CD14-positive monocyte (primary cell): ENCODE data around the gene GABRG3. TPM values are rescaled to one million over a fixed set of nuclear protein-coding genes. Genes with fewer than 3 reads are reported as not detected.

Experiments
- DNase-seq, 3 donors: peaks; one replicate each; pipeline ENCODE4 v3.0.0-alpha.2; 2011 to 2022
- H2AFZ ChIP-seq: 2 replicates; pipeline ENCODE4 v1.6.0; 2012; ENCODE audit warnings: mild to moderate bottlenecking, low read depth, low read length, inconsistent platforms; ENCODE audit not compliant: insufficient read depth, poor library complexity, severe bottlenecking
- H3K27ac ChIP-seq, 2 donors: 1 replicate in 1 of 2; 2 replicates in 1 of 2; pipeline ENCODE4 v1.5.1; 2012 to 2013; ENCODE audit warnings: low read length in 2 of 2, control low read depth in 1 of 2, inconsistent platforms in 1 of 2, low read depth in 1 of 2, mild to moderate bottlenecking in 1 of 2
- H3K27me3 ChIP-seq, 2 donors: one replicate each; pipeline versions ENCODE4 v1.6.0 to v1.6.1; 2011 to 2013; ENCODE audit warnings: low read length in 2 of 2; ENCODE audit not compliant: control insufficient read depth in 2 of 2, insufficient read depth in 2 of 2
- H3K36me3 ChIP-seq, 2 donors: replicated peaks in 1 of 2; 1 replicate in 1 of 2; 2 replicates in 1 of 2; pipeline versions ENCODE4 v1.5.1 to v1.6.1; 2012 to 2013; ENCODE audit warnings: low read length in 2 of 2, control low read depth in 1 of 2, inconsistent platforms in 1 of 2, mild to moderate bottlenecking in 1 of 2; ENCODE audit not compliant: insufficient read depth in 2 of 2, control insufficient read depth in 1 of 2
- H3K4me1 ChIP-seq, 2 donors: 1 replicate in 1 of 2; 2 replicates in 1 of 2; pipeline versions ENCODE4 v1.5.1 to v1.6.1; 2012 to 2013; ENCODE audit warnings: low read length in 2 of 2, control low read depth in 1 of 2, inconsistent platforms in 1 of 2, mild to moderate bottlenecking in 1 of 2, moderate library complexity in 1 of 2; ENCODE audit not compliant: insufficient read depth in 2 of 2, control insufficient read depth in 1 of 2
- H3K4me2 ChIP-seq: replicated peaks from 2 replicates; pipeline ENCODE3; 2012; ENCODE audit warnings: low read length, moderate library complexity, mild to moderate bottlenecking; ENCODE audit not compliant: poor library complexity, severe bottlenecking; ENCODE audit errors: extremely low read depth
- H3K4me3 ChIP-seq, 3 experiments: fragments of 200-600 bp in 1 of 3; sonication (generic) in 1 of 3; replicated peaks in 1 of 3; 1 replicate in 2 of 3; 2 replicates in 1 of 3; pipeline ENCODE4 v1.5.1; 2011 to 2013; ENCODE audit warnings: low read length in 3 of 3, mild to moderate bottlenecking in 3 of 3, control low read depth in 2 of 3, low read depth in 2 of 3, inconsistent platforms in 1 of 3, moderate library complexity in 1 of 3
- H3K79me2 ChIP-seq: 2 replicates; pipeline ENCODE4 v1.6.0; 2012; ENCODE audit warnings: mild to moderate bottlenecking, control low read depth, inconsistent platforms, low read length, moderate library complexity; ENCODE audit not compliant: insufficient read depth
- H3K9ac ChIP-seq: 2 replicates; pipeline ENCODE4 v1.6.0; 2017; ENCODE audit warnings: low read length, mild to moderate bottlenecking; ENCODE audit not compliant: insufficient read depth, poor library complexity, severe bottlenecking
- H3K9me3 ChIP-seq, 2 donors: replicated peaks in 1 of 2; 1 replicate in 1 of 2; 2 replicates in 1 of 2; pipeline versions ENCODE4 v1.5.1 to v1.6.1; 2012 to 2013; ENCODE audit warnings: low read length in 2 of 2, control low read depth in 1 of 2; ENCODE audit not compliant: control insufficient read depth in 1 of 2, insufficient read depth in 1 of 2
- H4K20me1 ChIP-seq: 2 replicates; pipeline ENCODE4 v1.6.0; 2012; ENCODE audit warnings: mild to moderate bottlenecking, low read length, control low read depth, moderate library complexity; ENCODE audit not compliant: insufficient read depth
- H3K27ac Mint-ChIP-seq, 7 donors: one replicate each; pipeline ENCODE4 v1.8.0; 2020; ENCODE audit warnings: mild to moderate bottlenecking in 7 of 7, mixed read lengths in 7 of 7, moderate library complexity in 6 of 7, inconsistent platforms in 2 of 7
- H3K27me3 Mint-ChIP-seq, 3 donors: one replicate each; pipeline ENCODE4 v1.8.0; 2021 to 2022; ENCODE audit warnings: low read depth in 3 of 3, mild to moderate bottlenecking in 3 of 3, mixed read lengths in 3 of 3, moderate library complexity in 3 of 3, inconsistent platforms in 1 of 3
- H3K36me3 Mint-ChIP-seq, 2 donors: one replicate each; pipeline ENCODE4 v1.8.0; 2020; ENCODE audit warnings: mixed read lengths in 2 of 2, inconsistent platforms in 1 of 2, mild to moderate bottlenecking in 1 of 2
- H3K4me1 Mint-ChIP-seq: one replicate; pipeline ENCODE4 v1.8.0; 2020; ENCODE audit warnings: mild to moderate bottlenecking, mixed read lengths
- H3K4me3 Mint-ChIP-seq, 2 donors: one replicate each; pipeline ENCODE4 v1.8.0; 2020; ENCODE audit warnings: mild to moderate bottlenecking in 2 of 2, mixed read lengths in 2 of 2, moderate library complexity in 1 of 2
- H3K9me3 Mint-ChIP-seq, 7 donors: one replicate each; pipeline ENCODE4 v1.8.0; 2020 to 2022; ENCODE audit warnings: mixed read lengths in 7 of 7, mild to moderate bottlenecking in 6 of 7, moderate library complexity in 6 of 7, inconsistent platforms in 2 of 7
- WGBS: methylation state at CpG from one replicate; pipeline ENCODE4 v1.1.5; 2013; ENCODE audit warnings: missing lambda C conversion rate; ENCODE audit not compliant: insufficient coverage; 5-methylcytosine and 5-hydroxymethylcytosine counted together
- intact Hi-C, 2 donors: fragments of 100-400 bp; cut with micrococcal nuclease; formaldehyde crosslinking; loops; one replicate each; pipeline versions ENCODE4 v1.15.0 to v1.15.1; 2023
- polyA plus RNA-seq, 3 donors: library from polyadenylated mRNA; depleted of rRNA in 1 of 3; unstranded in 2 of 3; stranded (reverse) in 1 of 3; fragments of 300-500 nt in 2 of 3; fragments of >200 nt in 1 of 3; fragmentation: Illumina TruSeq in 2 of 3; gene quantifications; 1 replicate in 2 of 3; 2 replicates in 1 of 3; pipeline ENCODE4 v1.2.3, GENCODE V29; 2012 to 2021
- TF ChIP-seq, protein P1 (sequence below): fragments of 200-600 bp; IDR thresholded peaks from one replicate; pipeline ENCODE4 v1.8.0; 2022; ENCODE audit warnings: antibody characterized with exemption, mild to moderate bottlenecking

Gene GABRG3
- polyA plus RNA-seq, 3 donors = not detected

DNA sequence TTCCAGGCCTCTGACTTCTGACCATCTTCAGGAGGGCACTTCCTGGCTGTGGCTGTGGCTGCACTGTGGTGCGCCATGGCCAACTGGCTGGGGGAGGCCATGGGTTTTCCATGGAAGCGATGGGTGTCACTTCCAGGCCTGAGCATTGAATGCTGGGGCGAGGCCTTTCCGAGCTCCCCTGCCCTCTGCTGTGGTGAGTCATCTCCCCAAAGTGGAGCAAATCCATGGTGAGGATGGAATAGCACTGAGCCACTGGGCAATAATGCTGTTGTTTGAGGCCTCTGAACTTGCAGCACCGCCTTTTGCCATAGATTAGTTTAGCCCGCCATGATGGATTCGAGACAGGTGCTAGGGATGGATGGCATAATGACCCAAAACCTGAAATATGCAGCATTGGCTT, 155.5 kb downstream of the GABRG3 start:
- no peak for DNase-seq
- Histone ChIP-seq H3K36me3 (no peaks in the 10 kb centered on the region), H3K4me3 (no peak overlapping the region), H3K27me3 (no peaks in the 10 kb centered on the region), H3K4me2 (no peak overlapping the region), H3K9me3 (peaks cover 10 to 30% of the 10 kb centered on the region in 2 donors), H3K27ac (no peak overlapping the region), H4K20me1 (no peaks in the 10 kb centered on the region), H2AFZ (no peak overlapping the region), H3K9ac (no peak overlapping the region), H3K79me2 (no peaks in the 10 kb centered on the region), H3K4me1 (no peaks in the 10 kb centered on the region)
- Mint-ChIP-seq H3K27ac (no peak overlapping the region), H3K27me3 (no peaks in the 10 kb centered on the region), H3K36me3 (no peaks in the 10 kb centered on the region), H3K4me1 (no peaks in the 10 kb centered on the region), H3K9me3 (peaks cover 0 to 33% (median 9%) of the 10 kb centered on the region in 7 donors), H3K4me3 (no peak overlapping the region)
- intact Hi-C loops = no loop called here
- 94% methylated on average over 7 of the region's 7 CpGs for WGBS
- TF ChIP-seq, protein P1, sequence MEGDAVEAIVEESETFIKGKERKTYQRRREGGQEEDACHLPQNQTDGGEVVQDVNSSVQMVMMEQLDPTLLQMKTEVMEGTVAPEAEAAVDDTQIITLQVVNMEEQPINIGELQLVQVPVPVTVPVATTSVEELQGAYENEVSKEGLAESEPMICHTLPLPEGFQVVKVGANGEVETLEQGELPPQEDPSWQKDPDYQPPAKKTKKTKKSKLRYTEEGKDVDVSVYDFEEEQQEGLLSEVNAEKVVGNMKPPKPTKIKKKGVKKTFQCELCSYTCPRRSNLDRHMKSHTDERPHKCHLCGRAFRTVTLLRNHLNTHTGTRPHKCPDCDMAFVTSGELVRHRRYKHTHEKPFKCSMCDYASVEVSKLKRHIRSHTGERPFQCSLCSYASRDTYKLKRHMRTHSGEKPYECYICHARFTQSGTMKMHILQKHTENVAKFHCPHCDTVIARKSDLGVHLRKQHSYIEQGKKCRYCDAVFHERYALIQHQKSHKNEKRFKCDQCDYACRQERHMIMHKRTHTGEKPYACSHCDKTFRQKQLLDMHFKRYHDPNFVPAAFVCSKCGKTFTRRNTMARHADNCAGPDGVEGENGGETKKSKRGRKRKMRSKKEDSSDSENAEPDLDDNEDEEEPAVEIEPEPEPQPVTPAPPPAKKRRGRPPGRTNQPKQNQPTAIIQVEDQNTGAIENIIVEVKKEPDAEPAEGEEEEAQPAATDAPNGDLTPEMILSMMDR = no peak

DNA sequence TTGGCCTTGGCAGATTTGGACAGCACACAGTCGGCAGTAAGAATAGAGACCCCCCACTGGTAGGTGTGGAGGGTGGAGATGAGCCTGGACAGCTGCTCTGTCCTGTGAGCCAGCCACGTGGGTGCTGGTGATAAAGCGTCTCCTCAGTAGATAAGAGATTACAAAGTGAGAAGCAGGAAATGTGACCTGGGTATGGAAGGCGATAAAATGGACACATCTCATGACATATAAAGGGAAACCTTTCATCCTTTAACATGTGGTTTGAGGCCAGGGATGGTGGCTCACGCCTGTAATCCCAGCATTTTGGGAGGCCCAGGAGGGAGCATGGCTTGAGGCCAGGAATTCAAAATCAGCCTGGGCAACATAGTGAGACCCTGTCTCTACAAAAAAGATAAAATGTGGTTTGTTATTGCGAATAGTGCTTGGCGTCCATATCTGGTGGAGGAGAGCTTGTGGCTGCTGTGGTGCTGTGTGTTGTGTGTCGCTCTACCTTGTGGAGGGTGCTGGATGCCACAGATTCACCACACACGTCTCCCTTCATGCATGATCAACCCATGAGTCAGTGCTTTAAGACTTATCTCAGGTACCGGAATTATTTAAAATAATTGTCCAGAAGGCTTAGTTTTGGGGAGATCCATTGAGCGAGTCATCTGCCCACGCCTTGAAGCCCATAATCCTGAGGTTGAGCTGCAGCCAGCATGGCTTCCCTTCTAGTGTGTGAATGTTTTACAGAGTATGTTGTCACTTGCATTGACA, 157.0 kb downstream of the GABRG3 start:
- TF ChIP-seq, protein P1 = no peak
- Histone ChIP-seq H3K79me2 (no peaks in the 10 kb centered on the region), H3K9me3 (peaks cover 10 to 30% of the 10 kb centered on the region in 2 donors), H3K36me3 (no peaks in the 10 kb centered on the region), H3K4me1 (no peaks in the 10 kb centered on the region), H3K9ac (no peak overlapping the region), H3K4me3 (no peak overlapping the region), H4K20me1 (no peaks in the 10 kb centered on the region), H3K4me2 (no peak overlapping the region), H3K27me3 (no peaks in the 10 kb centered on the region), H3K27ac (no peak overlapping the region), H2AFZ (no peak overlapping the region)
- intact Hi-C loops = no loop called here
- Mint-ChIP-seq H3K4me1 (no peaks in the 10 kb centered on the region), H3K27ac (no peak overlapping the region), H3K9me3 (peaks cover 2 to 32% (median 5%) of the 10 kb centered on the region in 7 donors), H3K4me3 (no peak overlapping the region), H3K27me3 (no peaks in the 10 kb centered on the region), H3K36me3 (no peaks in the 10 kb centered on the region)
- 77% methylated on average over 5 of the region's 12 CpGs for WGBS
- no peak for DNase-seq
